Heart right ventricle (tissue), 16 donors: ENCODE measurements around the gene STK39. TPM values are rescaled to one million over a fixed set of nuclear protein-coding genes. Genes with fewer than 3 reads are reported as not detected.

Experiments
- ATAC-seq, 8 donors: fragments of 200-7000 bp; cut with Tn5 transposase; one replicate each; pipeline ENCODE4 v1.9.1; 2020; ENCODE audit warnings: mild to moderate bottlenecking in 8 of 8, moderate library complexity in 8 of 8, moderate number of reproducible peaks in 1 of 8
- DNase-seq, 2 donors: peaks; one replicate each; pipeline ENCODE4 v3.0.0-alpha.2; 2020
- H3K27ac ChIP-seq, 10 donors: fragments of 200-600 bp; sonication (generic) in 2 of 10; one replicate each; pipeline versions ENCODE4 v1.5.0 to v1.8.0; 2020 to 2022; ENCODE audit warnings: mild to moderate bottlenecking in 3 of 10
- H3K27me3 ChIP-seq, 7 donors: fragments of 200-600 bp; one replicate each; pipeline ENCODE4 v1.8.0; 2021 to 2022; ENCODE audit warnings: mild to moderate bottlenecking in 2 of 7
- H3K36me3 ChIP-seq, 9 donors: fragments of 200-600 bp; sonication (generic) in 1 of 9; one replicate each; pipeline versions ENCODE4 v1.5.0 to v1.8.0; 2020 to 2022; ENCODE audit warnings: mild to moderate bottlenecking in 2 of 9
- H3K4me1 ChIP-seq, 9 donors: fragments of 200-600 bp; sonication (generic) in 1 of 9; one replicate each; pipeline versions ENCODE4 v1.5.0 to v1.8.0; 2020 to 2022; ENCODE audit warnings: mild to moderate bottlenecking in 4 of 9
- H3K4me3 ChIP-seq, 10 donors: fragments of 200-600 bp; sonication (generic) in 2 of 10; one replicate each; pipeline versions ENCODE4 v1.5.0 to v1.8.0; 2020 to 2022; ENCODE audit warnings: mild to moderate bottlenecking in 7 of 10, moderate library complexity in 2 of 10
- H3K9me3 ChIP-seq, 11 donors: fragments of 200-600 bp in 10 of 11; sonication (generic) in 2 of 11; one replicate each; pipeline versions ENCODE4 v1.5.0 to v1.8.0; 2013 to 2022; ENCODE audit warnings: mild to moderate bottlenecking in 2 of 11, control low read depth in 1 of 11, moderate library complexity in 1 of 11
- WGBS, 2 donors: extraction: QIAGEN DNeasy Blood & Tissue Kit; methylation state at CpG; one replicate each; pipeline ENCODE4 v1.1.7; 2013; ENCODE audit warnings: inconsistent platforms in 1 of 2; 5-methylcytosine and 5-hydroxymethylcytosine counted together
- intact Hi-C, 10 donors: fragments of 100-400 bp; cut with DNase I; formaldehyde crosslinking; loops; one replicate each; pipeline versions ENCODE4 v1.11.1 to v1.14.2; 2022
- polyA plus RNA-seq, 2 donors: library from polyadenylated mRNA; stranded (reverse); fragments of 200-250 nt; gene quantifications; one replicate each; pipeline ENCODE4 v1.2.3, GENCODE V29; 2013
- total RNA-seq, 10 donors: library from RNA; stranded (reverse); fragmentation: NEBNext Ultra II Directional in 3 of 10; extraction: Animal tissue kit (Norgen Biotek cat#: 25700) in 3 of 10; gene quantifications; one replicate each; pipeline versions ENCODE4 v1.2.1 to v1.2.4, GENCODE V29; 2021 to 2023
- TF ChIP-seq, protein P1 (sequence below), 9 donors: fragments of 200-600 bp; sonication (generic) in 2 of 9; IDR thresholded peaks; one replicate each; pipeline versions ENCODE4 v1.5.0 to v1.8.0; 2021 to 2022; ENCODE audit warnings: antibody characterized with exemption in 9 of 9, mild to moderate bottlenecking in 5 of 9, moderate library complexity in 1 of 9
- donor health status: Arrhythmogenic right ventricular cardiomyopathy.
- donor health status: ischemic (EF 13 %, LVEDD 7.1; RV severe dilation, severe dysfunction).
- donor health status: healthy with polysubstance abuse.
- donor health status: DM: no; HTN: yes; CAD: no.
- donor health status: DM: no; HTN: no; CAD: no.
- donor health status: ischemic (EF 25% LVEDD 6.9; RV normal size, moderate dysfunction).
- donor health status: ischemic (EF 25% LVEDD 5.7; RV mildly dilated, moderate dysfunction).
- donor health status: healthy.
- donor health status: DM: yes; HTN: yes; CAD: no.
- donor health status: Ischemic cardiomyopathy.
- donor health status: ischemic (EF 35%, LVEDD 5.7; RV mildly dilated, moderate dysfunction).
- donor health status: nonischemic (EF 11% LVEDD 7.7; RV severe dilation, severe dysfunction).
- donor health status: DM: yes; HTN: yes; CAD: no.
- donor health status: PGD.
- donor health status: ischemic (EF 29% LVEDD 5.4; RV normal size, mild dysfunction).
- donor health status: nonischemic (EF 23%, LVEDD 6.1; RV moderate dilation, normal function).

STK39 gene
- total and polyA plus RNA-seq, 12 donors: 15.2 to 35.5 (median 19.6) TPM

DNA sequence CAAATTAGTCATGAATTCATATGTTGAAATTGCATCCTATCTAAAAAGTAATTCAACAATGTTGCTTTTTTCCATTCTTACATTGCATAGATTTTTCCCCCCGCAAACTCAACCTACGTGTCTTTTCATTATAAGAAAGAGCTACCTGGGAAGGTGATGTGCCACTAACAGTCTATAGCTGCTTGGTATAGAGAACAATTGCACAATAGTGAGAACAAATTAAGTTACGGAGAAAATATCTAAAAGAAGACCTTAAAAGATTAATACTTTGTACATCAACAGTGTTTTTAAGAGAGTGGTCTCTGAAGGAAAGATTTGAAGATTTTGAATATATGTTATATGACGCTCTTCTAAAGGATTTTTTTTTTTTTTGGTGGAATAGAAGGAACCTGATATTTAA is 111.8 kb downstream of the STK39 start:
- DNase-seq (no peak), ATAC-seq (no peak)
- intact Hi-C loops: loop anchor here in 8 of 10 donors (5.0 to 10.0 kb wide), 6 partner anchors 109 to 209 kb away; partner anchors contain the start of gene STK39 (in 4 of the 8)
- Histone ChIP-seq H3K4me3 (no peak overlapping the region), H3K4me1 (peaks cover 0 to 49% (median 26%) of the 10 kb centered on the region in 9 donors), H3K9me3 (no peaks in the 10 kb centered on the region), H3K36me3 (peaks cover 0 to 27% (median 0%) of the 10 kb centered on the region in 9 donors), H3K27ac (no peak overlapping the region), H3K27me3 (no peaks in the 10 kb centered on the region)
- TF ChIP-seq, protein P1, sequence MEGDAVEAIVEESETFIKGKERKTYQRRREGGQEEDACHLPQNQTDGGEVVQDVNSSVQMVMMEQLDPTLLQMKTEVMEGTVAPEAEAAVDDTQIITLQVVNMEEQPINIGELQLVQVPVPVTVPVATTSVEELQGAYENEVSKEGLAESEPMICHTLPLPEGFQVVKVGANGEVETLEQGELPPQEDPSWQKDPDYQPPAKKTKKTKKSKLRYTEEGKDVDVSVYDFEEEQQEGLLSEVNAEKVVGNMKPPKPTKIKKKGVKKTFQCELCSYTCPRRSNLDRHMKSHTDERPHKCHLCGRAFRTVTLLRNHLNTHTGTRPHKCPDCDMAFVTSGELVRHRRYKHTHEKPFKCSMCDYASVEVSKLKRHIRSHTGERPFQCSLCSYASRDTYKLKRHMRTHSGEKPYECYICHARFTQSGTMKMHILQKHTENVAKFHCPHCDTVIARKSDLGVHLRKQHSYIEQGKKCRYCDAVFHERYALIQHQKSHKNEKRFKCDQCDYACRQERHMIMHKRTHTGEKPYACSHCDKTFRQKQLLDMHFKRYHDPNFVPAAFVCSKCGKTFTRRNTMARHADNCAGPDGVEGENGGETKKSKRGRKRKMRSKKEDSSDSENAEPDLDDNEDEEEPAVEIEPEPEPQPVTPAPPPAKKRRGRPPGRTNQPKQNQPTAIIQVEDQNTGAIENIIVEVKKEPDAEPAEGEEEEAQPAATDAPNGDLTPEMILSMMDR (IDR thresholded peaks at IDR 0.05): no peak
- WGBS, 2 donors: 97 to 98% methylated on average over 4 of the region's 4 CpGs

DNA sequence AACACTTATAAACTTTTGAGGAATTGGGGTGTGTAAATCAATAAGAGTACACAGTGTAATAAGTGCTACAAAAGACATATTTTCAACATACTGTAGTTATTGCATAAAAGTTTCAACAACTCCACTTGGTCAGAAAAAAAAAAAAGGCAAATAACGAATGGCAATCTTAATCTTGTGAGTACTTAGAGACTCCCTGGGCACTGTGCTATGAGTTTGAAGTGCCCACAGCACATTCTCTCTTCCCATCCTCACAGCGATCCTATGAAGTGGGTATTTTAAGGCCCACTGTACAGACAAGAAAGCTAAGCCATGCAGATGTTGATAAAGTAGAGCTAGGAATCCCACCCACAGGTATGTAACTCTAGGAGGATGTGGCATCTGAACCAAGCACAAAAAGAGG is 112.3 kb downstream of the STK39 start:
- peaks cover 0 to 49% (median 27%) of the 10 kb centered on the region in 9 donors for H3K4me1 ChIP-seq
- TF ChIP-seq, protein P1 (IDR thresholded peaks at IDR 0.05): no peak
- H3K9me3 ChIP-seq: no peaks in the 10 kb centered on the region
- H3K36me3 ChIP-seq: peaks cover 0 to 25% (median 0%) of the 10 kb centered on the region in 9 donors
- no peak overlapping the region for H3K27ac ChIP-seq
- no peak overlapping the region for H3K4me3 ChIP-seq
- intact Hi-C loops: loop anchor here in 8 of 10 donors (5.0 to 10.0 kb wide), 6 partner anchors 110 to 210 kb away; partner anchors contain the start of gene STK39 (in 4 of the 8)
- ATAC-seq (no peak), DNase-seq (no peak)
- H3K27me3 ChIP-seq: no peaks in the 10 kb centered on the region
- 71 to 72% methylated on average over 2 of the region's 2 CpGs for WGBS, 2 donors

DNA sequence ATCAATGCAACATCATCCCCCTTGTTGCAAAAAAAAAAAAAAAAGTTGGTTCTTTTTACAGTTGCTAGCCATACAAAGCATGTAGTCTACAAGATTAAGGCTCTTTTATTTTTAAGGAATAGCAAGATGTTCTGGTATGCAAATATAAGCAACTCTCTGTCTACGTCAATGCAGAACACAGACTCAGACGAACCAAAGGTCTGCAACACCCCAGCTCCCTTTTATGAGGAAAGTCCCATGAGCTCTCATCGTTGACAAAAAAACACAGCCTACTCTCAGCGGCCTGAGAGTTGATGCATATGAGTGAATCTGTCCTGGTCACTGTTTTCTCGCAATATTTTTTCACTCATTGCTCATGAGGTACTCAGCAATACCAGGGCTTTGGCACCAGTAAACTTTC is 112.9 kb downstream of the STK39 start:
- TF ChIP-seq, protein P1 (IDR thresholded peaks at IDR 0.05): no peak
- intact Hi-C loops: loop anchor here in 8 of 10 donors (5.0 to 10.0 kb wide), 6 partner anchors 108 to 210 kb away; partner anchors contain the start of gene STK39 (in 1 of the 8)
- WGBS, 2 donors: 83 to 90% methylated on average over 5 of the region's 5 CpGs

DNA sequence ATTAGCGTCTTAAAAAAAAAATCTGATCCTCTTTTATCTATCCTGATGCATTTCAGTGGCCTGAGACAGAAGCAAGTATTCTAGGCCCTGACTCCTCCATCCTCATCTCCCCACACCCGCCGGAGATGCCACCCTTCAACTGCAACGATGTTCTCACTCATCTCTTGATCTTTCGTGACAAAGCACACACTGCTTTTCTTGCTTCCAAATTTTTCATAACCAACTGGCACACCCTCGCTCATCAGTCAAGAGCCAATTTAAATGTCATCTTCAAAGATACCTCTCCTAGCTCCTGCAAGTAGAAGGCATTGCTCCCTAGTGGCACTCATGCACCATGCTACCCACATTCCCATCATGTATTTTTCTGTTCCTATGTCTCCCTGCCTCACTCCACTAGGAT is 115.0 kb downstream of the STK39 start:
- no peaks in the 10 kb centered on the region for H3K27me3 ChIP-seq
- DNase-seq (no peak), ATAC-seq (no peak)
- peaks cover 0 to 37% (median 0%) of the 10 kb centered on the region in 9 donors for H3K36me3 ChIP-seq
- TF ChIP-seq, protein P1 (IDR thresholded peaks at IDR 0.05): no peak
- 91 to 94% methylated on average over 6 of the region's 6 CpGs for WGBS, 2 donors
- no peak overlapping the region for H3K27ac ChIP-seq
- no peaks in the 10 kb centered on the region for H3K9me3 ChIP-seq
- H3K4me3 ChIP-seq: no peak overlapping the region
- intact Hi-C loops: loop anchor here in 8 of 10 donors (5.0 to 10.0 kb wide), 6 partner anchors 110 to 212 kb away; partner anchors contain the start of gene STK39 (in 1 of the 8)
- H3K4me1 ChIP-seq: peaks cover 0 to 47% (median 25%) of the 10 kb centered on the region in 9 donors

More for the DNA sequence above, 112.9 kb downstream of the STK39 start:
- Histone ChIP-seq H3K27ac (no peak overlapping the region), H3K4me1 (peaks cover 0 to 54% (median 26%) of the 10 kb centered on the region in 9 donors), H3K4me3 (no peak overlapping the region), H3K9me3 (no peaks in the 10 kb centered on the region), H3K36me3 (peaks cover 0 to 27% (median 0%) of the 10 kb centered on the region in 9 donors), H3K27me3 (no peaks in the 10 kb centered on the region)
- ATAC-seq (no peak), DNase-seq (no peak)
